Activated CD8-positive, alpha-beta memory T cell treated with anti-CD3 and anti-CD28 coated beads, Interleukin-2, amount 10 ng/mL, durations not matched to agents 7 days and 5 days (primary cell): ENCODE results near the gene OR1Q1. TPM values are rescaled to one million over a fixed set of nuclear protein-coding genes. Genes with fewer than 3 reads are reported as not detected.

Experiments used
- total RNA-seq, 2 experiments: library from RNA; stranded (reverse); gene quantifications; one replicate each; pipeline ENCODE4 v1.2.3, GENCODE V29; 2021

Gene OR1Q1
- total RNA-seq, 2 experiments from 2014 or later = 0.40 TPM; not detected in 1

Other genes starting within 250 kb of the OR1Q1 start
- gene PTGS1, start 243.7 kb upstream of the OR1Q1 start, total RNA-seq = 1 to 10 TPM in 1 of 2 experiments, under 1 TPM in 1; 0.35 to 1.0 TPM
- gene OR1J1, start 136.8 kb upstream of the OR1Q1 start, total RNA-seq = not detected
- gene OR1J2, start 103.9 kb upstream of the OR1Q1 start, total RNA-seq = not detected
- not detected for gene OR1J4, start 95.6 kb upstream of the OR1Q1 start, total RNA-seq
- gene OR1N1, start 87.4 kb upstream of the OR1Q1 start, total RNA-seq = not detected
- not detected for gene OR1N2, start 61.6 kb upstream of the OR1Q1 start, total RNA-seq
- not detected for gene OR1L8, start 31.4 kb upstream of the OR1Q1 start, total RNA-seq
- under 1 TPM in 1 of 2 experiments, not detected in 1; 0.41 TPM for gene OR1B1, start 42.9 kb downstream of the OR1Q1 start, total RNA-seq
- gene OR1L1, start 47.0 kb downstream of the OR1Q1 start, total RNA-seq = not detected
- not detected for gene OR1L3, start 60.4 kb downstream of the OR1Q1 start, total RNA-seq
- not detected for gene OR1L4, start 109.3 kb downstream of the OR1Q1 start, total RNA-seq
- not detected for gene OR1L6, start 127.6 kb downstream of the OR1Q1 start, total RNA-seq
- not detected for gene OR5C1, start 174.2 kb downstream of the OR1Q1 start, total RNA-seq
- gene OR1K1, start 185.4 kb downstream of the OR1Q1 start, total RNA-seq = not detected
- gene PDCL, start 213.8 kb downstream of the OR1Q1 start, total RNA-seq = 10 to 100 TPM; 22.0 to 29.0 TPM